GM23248 (cell line): ENCODE measurements around the gene C2orf72.

ENCODE experiments used
- EZH2 ChIP-seq: fragments of 200-600 bp; sonication (generic); IDR thresholded peaks from 2 replicates; pipeline ENCODE4 v1.6.1; 2018; ENCODE audit warnings: antibody characterized with exemption, mild to moderate bottlenecking; ENCODE audit not compliant: insufficient read depth, poor library complexity, severe bottlenecking
- EZH2phosphoT487 ChIP-seq: fragments of 200-600 bp; sonication (generic); IDR thresholded peaks from 2 replicates; pipeline ENCODE4 v1.6.1; 2018; ENCODE audit warnings: antibody characterized with exemption, moderate library complexity, mild to moderate bottlenecking, low read depth; ENCODE audit not compliant: insufficient read depth

DNA sequence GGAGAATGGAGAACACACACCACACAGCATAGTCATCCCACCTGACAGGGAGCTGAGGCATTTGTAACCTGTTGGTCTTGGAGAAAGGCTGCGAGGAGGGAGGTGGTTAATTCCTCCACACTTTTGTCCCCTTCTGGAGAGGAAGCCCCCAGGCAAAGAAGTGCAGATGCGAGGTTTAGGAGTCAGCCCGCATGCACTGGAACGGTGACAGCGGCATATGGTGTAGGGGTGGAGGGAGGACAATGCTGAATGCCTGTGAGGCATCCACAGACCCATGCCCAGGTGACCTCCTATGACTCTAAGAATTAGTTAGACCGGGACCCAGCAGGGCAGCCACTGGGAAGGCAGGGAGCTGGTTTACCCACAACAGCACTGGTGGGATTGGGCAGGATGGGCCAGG lies 29.2 kb upstream of the C2orf72 start:
- TF ChIP-seq EZH2phosphoT487 (no peak), EZH2 (no peak)
